HEK293 (cell line): Measurements from ENCODE around the gene LHFPL6.

Experiments used
- CTCF ChIA-PET: fragments of 350-600 bp; formaldehyde crosslinking; extraction: SDS; loops from one replicate; lab custom pipeline; 2021; ENCODE audit warnings: antibody characterized with exemption; lab: Yijun Ruan, JAX
- POLR2A ChIA-PET: fragments of 300-600 bp; formaldehyde crosslinking; extraction: SDS; loops from one replicate; lab custom pipeline; 2020; ENCODE audit warnings: antibody characterized with exemption, inconsistent platforms; lab: Yijun Ruan, JAX
- H3K27ac ChIP-seq: fragments of 200-500 bp; sonication (Bioruptor generic); 2 replicates; pipeline ENCODE4 v1.5.1; 2014; ENCODE audit warnings: low read depth, low read length, control low read depth, inconsistent platforms; ENCODE audit errors: extremely low read depth
- H3K36me3 ChIP-seq, 2 experiments: fragments of 200-500 bp in 1 of 2; sonication (Bioruptor generic) in 1 of 2; 1 replicate in 1 of 2; 2 replicates in 1 of 2; pipeline ENCODE4 v1.5.1; 2014 to 2017; ENCODE audit warnings: inconsistent platforms in 2 of 2, low read length in 2 of 2; ENCODE audit not compliant: control insufficient read depth in 2 of 2, insufficient read depth in 1 of 2
- H3K4me1 ChIP-seq: fragments of 200-500 bp; sonication (Bioruptor generic); 2 replicates; pipeline ENCODE4 v1.5.1; 2014; ENCODE audit warnings: mild to moderate bottlenecking, low read length, inconsistent platforms; ENCODE audit not compliant: control insufficient read depth, insufficient read depth
- H3K4me3 ChIP-seq: 2 replicates; pipeline ENCODE4 v1.5.1; 2011; ENCODE audit warnings: low read depth, mild to moderate bottlenecking, control low read depth, low read length, moderate library complexity
- H3K9me3 ChIP-seq: fragments of 200-500 bp; sonication (Bioruptor generic); 2 replicates; pipeline ENCODE4 v1.5.1; 2014; ENCODE audit warnings: low read depth, low read length, inconsistent platforms; ENCODE audit not compliant: control insufficient read depth, insufficient read depth
- MYNN ChIP-seq: fragments of 450-650 bp; formaldehyde crosslinking; IDR thresholded peaks from 2 replicates; pipeline ENCODE4 v1.5.1; 2016; ENCODE audit warnings: missing biosample characterization, missing genetic modification characterization, borderline replicate concordance
- PRDM4 ChIP-seq: fragments of 450-650 bp; formaldehyde crosslinking; IDR thresholded peaks from 2 replicates; pipeline ENCODE4 v1.5.1; 2017; ENCODE audit warnings: missing biosample characterization, missing genetic modification characterization
- ZBTB49 ChIP-seq: fragments of 450-650 bp; formaldehyde crosslinking; IDR thresholded peaks from 2 replicates; pipeline ENCODE4 v1.5.1; 2016; ENCODE audit warnings: missing biosample characterization, missing genetic modification characterization, low read depth
- ZEB2 ChIP-seq: fragments of 450-650 bp; formaldehyde crosslinking; IDR thresholded peaks from 2 replicates; pipeline ENCODE4 v1.5.1; 2016; ENCODE audit warnings: missing biosample characterization, missing genetic modification characterization
- ZNF16 ChIP-seq: fragments of 450-650 bp; formaldehyde crosslinking; IDR thresholded peaks from 2 replicates; pipeline ENCODE4 v1.5.1; 2016; ENCODE audit warnings: low read depth, missing biosample characterization, missing genetic modification characterization
- ZNF202 ChIP-seq: fragments of 450-650 bp; formaldehyde crosslinking; IDR thresholded peaks from 2 replicates; pipeline ENCODE4 v1.5.1; 2016; ENCODE audit warnings: missing biosample characterization, missing genetic modification characterization, borderline replicate concordance
- ZNF23 ChIP-seq: fragments of 450-650 bp; formaldehyde crosslinking; IDR thresholded peaks from 2 replicates; pipeline ENCODE4 v1.5.1; 2016; ENCODE audit warnings: missing biosample characterization, missing genetic modification characterization, borderline replicate concordance
- ZNF24 ChIP-seq: fragments of 450-650 bp; formaldehyde crosslinking; IDR thresholded peaks from 2 replicates; pipeline ENCODE4 v1.5.1; 2016; ENCODE audit warnings: missing biosample characterization, missing genetic modification characterization
- ZNF248 ChIP-seq: fragments of 450-650 bp; formaldehyde crosslinking; IDR thresholded peaks from 2 replicates; pipeline ENCODE4 v1.5.1; 2017; ENCODE audit warnings: missing biosample characterization, missing genetic modification characterization
- ZNF48 ChIP-seq: fragments of 450-650 bp; formaldehyde crosslinking; IDR thresholded peaks from 2 replicates; pipeline ENCODE4 v1.5.1; 2016; ENCODE audit warnings: missing biosample characterization, missing genetic modification characterization
- ZNF623 ChIP-seq: fragments of 450-650 bp; formaldehyde crosslinking; IDR thresholded peaks from 2 replicates; pipeline ENCODE4 v1.5.1; 2016; ENCODE audit warnings: missing biosample characterization, missing genetic modification characterization
- ZNF658 ChIP-seq: fragments of 450-650 bp; formaldehyde crosslinking; IDR thresholded peaks from 2 replicates; pipeline ENCODE4; 2016; ENCODE audit warnings: missing biosample characterization, missing genetic modification characterization
- ZNF701 ChIP-seq: fragments of 450-650 bp; formaldehyde crosslinking; IDR thresholded peaks from 2 replicates; pipeline ENCODE4 v1.5.1; 2016; ENCODE audit warnings: missing biosample characterization, missing genetic modification characterization
- ZNF707 ChIP-seq: fragments of 450-650 bp; formaldehyde crosslinking; IDR thresholded peaks from 2 replicates; pipeline ENCODE4 v1.5.1; 2016; ENCODE audit warnings: missing biosample characterization, missing genetic modification characterization
- ZXDB ChIP-seq: fragments of 450-650 bp; formaldehyde crosslinking; IDR thresholded peaks from 2 replicates; pipeline ENCODE4 v1.5.1; 2016; ENCODE audit warnings: missing biosample characterization, missing genetic modification characterization
- TF ChIP-seq, protein P1 (sequence below): fragments of 450-650 bp; formaldehyde crosslinking; IDR thresholded peaks from 2 replicates; pipeline ENCODE4 v1.5.1; 2016; ENCODE audit warnings: missing biosample characterization, missing genetic modification characterization, borderline replicate concordance
- TF ChIP-seq, protein P2 (sequence below): fragments of 450-650 bp; formaldehyde crosslinking; IDR thresholded peaks from 2 replicates; pipeline ENCODE4 v1.5.1; 2016; ENCODE audit warnings: missing biosample characterization, missing genetic modification characterization
- TF ChIP-seq, protein P3 (sequence below): fragments of 450-650 bp; formaldehyde crosslinking; IDR thresholded peaks from 2 replicates; pipeline ENCODE4 v1.5.1; 2016; ENCODE audit warnings: missing biosample characterization, missing genetic modification characterization
- TF ChIP-seq, protein P4 (sequence below): fragments of 450-650 bp; formaldehyde crosslinking; IDR thresholded peaks from 2 replicates; pipeline ENCODE4 v1.5.1; 2016; ENCODE audit warnings: missing biosample characterization, missing genetic modification characterization
- TF ChIP-seq, protein P5 (sequence below): fragments of 450-650 bp; formaldehyde crosslinking; IDR thresholded peaks from 2 replicates; pipeline ENCODE4 v1.5.1; 2017; ENCODE audit warnings: missing biosample characterization, missing genetic modification characterization
- TF ChIP-seq, protein P6 (sequence below): fragments of 450-650 bp; formaldehyde crosslinking; IDR thresholded peaks from 2 replicates; pipeline ENCODE4 v1.5.1; 2016; ENCODE audit warnings: missing biosample characterization, missing genetic modification characterization

LHFPL6 gene

GRCh38 chr13:39451860-39452301, 151.1 kb downstream of the LHFPL6 start:
- 0 out of 2 replicates have a peak overlapping the region, but pooled peaks have one; percentile 41 for H3K27ac ChIP-seq
- ChIA-PET CTCF (interaction anchor here (0.5 to 1.2 kb wide), 3 partner anchors 149 to 189 kb away, joined by 3 read pairs; no protein-coding TSS in a partner anchor), POLR2A (no interaction called here)
- H3K4me3 ChIP-seq, result no peak overlapping the region
- peaks cover 12% of the 10 kb centered on the region for H3K4me1 ChIP-seq
- no peaks in the 10 kb centered on the region for H3K36me3 ChIP-seq
- H3K9me3 ChIP-seq, result no peaks in the 10 kb centered on the region
- TF ChIP-seq ZXDB (no peak), ZNF23 (tag by site-specific recombination) (no peak), ZNF24 (tag by site-specific recombination) (no peak), ZNF701 (no peak), ZNF248 (no peak), ZNF202 (tag by site-specific recombination) (no peak), ZNF707 (tag by site-specific recombination) (no peak), ZNF48 (tag by site-specific recombination) (no peak), PRDM4 (tag by site-specific recombination) (no peak), ZNF16 (tag by site-specific recombination) (no peak), ZNF658 (tag by site-specific recombination) (no peak), MYNN (tag by site-specific recombination) (no peak), ZNF623 (tag by site-specific recombination) (no peak), ZEB2 (tag by site-specific recombination) (no peak), ZBTB49 (tag by site-specific recombination) (no peak)
- TF ChIP-seq, protein P1, sequence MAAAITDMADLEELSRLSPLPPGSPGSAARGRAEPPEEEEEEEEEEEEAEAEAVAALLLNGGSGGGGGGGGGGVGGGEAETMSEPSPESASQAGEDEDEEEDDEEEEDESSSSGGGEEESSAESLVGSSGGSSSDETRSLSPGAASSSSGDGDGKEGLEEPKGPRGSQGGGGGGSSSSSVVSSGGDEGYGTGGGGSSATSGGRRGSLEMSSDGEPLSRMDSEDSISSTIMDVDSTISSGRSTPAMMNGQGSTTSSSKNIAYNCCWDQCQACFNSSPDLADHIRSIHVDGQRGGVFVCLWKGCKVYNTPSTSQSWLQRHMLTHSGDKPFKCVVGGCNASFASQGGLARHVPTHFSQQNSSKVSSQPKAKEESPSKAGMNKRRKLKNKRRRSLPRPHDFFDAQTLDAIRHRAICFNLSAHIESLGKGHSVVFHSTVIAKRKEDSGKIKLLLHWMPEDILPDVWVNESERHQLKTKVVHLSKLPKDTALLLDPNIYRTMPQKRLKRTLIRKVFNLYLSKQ (tag by site-specific recombination), result no peak
- TF ChIP-seq, protein P2, sequence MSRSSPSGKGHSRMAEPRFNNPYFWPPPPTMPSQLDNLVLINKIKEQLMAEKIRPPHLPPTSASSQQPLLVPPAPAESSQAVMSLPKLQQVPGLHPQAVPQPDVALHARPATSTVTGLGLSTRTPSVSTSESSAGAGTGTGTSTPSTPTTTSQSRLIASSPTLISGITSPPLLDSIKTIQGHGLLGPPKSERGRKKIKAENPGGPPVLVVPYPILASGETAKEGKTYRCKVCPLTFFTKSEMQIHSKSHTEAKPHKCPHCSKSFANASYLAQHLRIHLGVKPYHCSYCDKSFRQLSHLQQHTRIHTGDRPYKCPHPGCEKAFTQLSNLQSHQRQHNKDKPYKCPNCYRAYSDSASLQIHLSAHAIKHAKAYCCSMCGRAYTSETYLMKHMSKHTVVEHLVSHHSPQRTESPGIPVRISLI, result no peak
- TF ChIP-seq, protein P3, sequence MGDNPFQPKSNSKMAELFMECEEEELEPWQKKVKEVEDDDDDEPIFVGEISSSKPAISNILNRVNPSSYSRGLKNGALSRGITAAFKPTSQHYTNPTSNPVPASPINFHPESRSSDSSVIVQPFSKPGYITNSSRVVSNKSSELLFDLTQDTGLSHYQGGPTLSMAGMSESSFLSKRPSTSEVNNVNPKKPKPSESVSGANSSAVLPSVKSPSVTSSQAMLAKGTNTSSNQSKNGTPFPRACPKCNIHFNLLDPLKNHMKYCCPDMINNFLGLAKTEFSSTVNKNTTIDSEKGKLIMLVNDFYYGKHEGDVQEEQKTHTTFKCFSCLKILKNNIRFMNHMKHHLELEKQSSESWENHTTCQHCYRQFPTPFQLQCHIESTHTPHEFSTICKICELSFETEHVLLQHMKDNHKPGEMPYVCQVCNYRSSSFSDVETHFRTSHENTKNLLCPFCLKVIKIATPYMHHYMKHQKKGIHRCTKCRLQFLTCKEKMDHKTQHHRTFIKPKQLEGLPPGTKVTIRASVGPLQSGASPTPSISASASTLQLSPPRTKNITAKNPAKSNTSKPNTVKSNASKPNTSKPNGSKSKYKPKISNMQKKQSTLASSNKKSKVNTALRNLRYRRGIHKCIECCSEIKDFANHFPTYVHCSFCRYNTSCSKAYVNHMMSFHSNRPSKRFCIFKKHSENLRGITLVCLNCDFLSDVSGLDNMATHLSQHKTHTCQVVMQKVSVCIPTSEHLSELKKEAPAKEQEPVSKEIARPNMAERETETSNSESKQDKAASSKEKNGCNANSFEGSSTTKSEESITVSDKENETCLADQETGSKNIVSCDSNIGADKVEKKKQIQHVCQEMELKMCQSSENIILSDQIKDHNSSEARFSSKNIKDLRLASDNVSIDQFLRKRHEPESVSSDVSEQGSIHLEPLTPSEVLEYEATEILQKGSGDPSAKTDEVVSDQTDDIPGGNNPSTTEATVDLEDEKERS (tag by site-specific recombination), result no peak
- TF ChIP-seq, protein P4, sequence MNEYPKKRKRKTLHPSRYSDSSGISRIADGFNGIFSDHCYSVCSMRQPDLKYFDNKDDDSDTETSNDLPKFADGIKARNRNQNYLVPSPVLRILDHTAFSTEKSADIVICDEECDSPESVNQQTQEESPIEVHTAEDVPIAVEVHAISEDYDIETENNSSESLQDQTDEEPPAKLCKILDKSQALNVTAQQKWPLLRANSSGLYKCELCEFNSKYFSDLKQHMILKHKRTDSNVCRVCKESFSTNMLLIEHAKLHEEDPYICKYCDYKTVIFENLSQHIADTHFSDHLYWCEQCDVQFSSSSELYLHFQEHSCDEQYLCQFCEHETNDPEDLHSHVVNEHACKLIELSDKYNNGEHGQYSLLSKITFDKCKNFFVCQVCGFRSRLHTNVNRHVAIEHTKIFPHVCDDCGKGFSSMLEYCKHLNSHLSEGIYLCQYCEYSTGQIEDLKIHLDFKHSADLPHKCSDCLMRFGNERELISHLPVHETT (tag by site-specific recombination), result no peak
- TF ChIP-seq, protein P5, sequence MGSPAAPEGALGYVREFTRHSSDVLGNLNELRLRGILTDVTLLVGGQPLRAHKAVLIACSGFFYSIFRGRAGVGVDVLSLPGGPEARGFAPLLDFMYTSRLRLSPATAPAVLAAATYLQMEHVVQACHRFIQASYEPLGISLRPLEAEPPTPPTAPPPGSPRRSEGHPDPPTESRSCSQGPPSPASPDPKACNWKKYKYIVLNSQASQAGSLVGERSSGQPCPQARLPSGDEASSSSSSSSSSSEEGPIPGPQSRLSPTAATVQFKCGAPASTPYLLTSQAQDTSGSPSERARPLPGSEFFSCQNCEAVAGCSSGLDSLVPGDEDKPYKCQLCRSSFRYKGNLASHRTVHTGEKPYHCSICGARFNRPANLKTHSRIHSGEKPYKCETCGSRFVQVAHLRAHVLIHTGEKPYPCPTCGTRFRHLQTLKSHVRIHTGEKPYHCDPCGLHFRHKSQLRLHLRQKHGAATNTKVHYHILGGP (tag by site-specific recombination), result peak; percentile 69
- TF ChIP-seq, protein P6, sequence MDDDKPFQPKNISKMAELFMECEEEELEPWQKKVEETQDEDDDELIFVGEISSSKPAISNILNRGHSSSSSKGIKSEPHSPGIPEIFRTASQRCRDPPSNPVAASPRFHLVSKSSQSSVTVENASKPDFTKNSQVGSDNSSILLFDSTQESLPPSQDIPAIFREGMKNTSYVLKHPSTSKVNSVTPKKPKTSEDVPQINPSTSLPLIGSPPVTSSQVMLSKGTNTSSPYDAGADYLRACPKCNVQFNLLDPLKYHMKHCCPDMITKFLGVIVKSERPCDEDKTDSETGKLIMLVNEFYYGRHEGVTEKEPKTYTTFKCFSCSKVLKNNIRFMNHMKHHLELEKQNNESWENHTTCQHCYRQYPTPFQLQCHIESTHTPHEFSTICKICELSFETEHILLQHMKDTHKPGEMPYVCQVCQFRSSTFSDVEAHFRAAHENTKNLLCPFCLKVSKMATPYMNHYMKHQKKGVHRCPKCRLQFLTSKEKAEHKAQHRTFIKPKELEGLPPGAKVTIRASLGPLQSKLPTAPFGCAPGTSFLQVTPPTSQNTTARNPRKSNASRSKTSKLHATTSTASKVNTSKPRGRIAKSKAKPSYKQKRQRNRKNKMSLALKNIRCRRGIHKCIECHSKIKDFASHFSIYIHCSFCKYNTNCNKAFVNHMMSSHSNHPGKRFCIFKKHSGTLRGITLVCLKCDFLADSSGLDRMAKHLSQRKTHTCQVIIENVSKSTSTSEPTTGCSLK, result no peak
